MCF 10A (cell line): ENCODE results near the gene PHF21B. TPM values are rescaled to one million over a fixed set of nuclear protein-coding genes. Genes with fewer than 3 reads are reported as not detected.
"Not testable (repeated sequence)": the region's sequence is repeated elsewhere in the genome, so short reads cannot be mapped to it uniquely, and the experiment has no call there.

ENCODE experiments used
- BruUV-seq: library from RNA; stranded (reverse); fragments of 400-500 nt; replicated peaks from 2 replicates; lab custom pipeline; 2021; lab: Mats Ljungman, UMichigan
- CTCF ChIA-PET: fragments of 300-600 bp; sonication (Branson Sonifier 250); formaldehyde crosslinking; extraction: SDS; loops from one replicate; lab custom pipeline; 2021; ENCODE audit warnings: antibody characterized with exemption, inconsistent platforms; lab: Yijun Ruan, JAX
- POLR2A ChIA-PET: fragments of 300-600, 350-650 bp; sonication (Branson Sonifier 250); formaldehyde crosslinking; extraction: SDS; loops from one replicate; lab custom pipeline; 2020; ENCODE audit warnings: antibody characterized with exemption, inconsistent platforms; lab: Yijun Ruan, JAX
- DNase-seq: peaks from one replicate; pipeline ENCODE4 v3.0.0-alpha.2; 2018; ENCODE audit not compliant: unreplicated experiment
- H3K27ac Mint-ChIP-seq: one replicate; pipeline ENCODE4 v1.8.0; 2022; ENCODE audit warnings: mild to moderate bottlenecking, low read depth, mixed read lengths; ENCODE audit not compliant: unreplicated experiment
- H3K27me3 Mint-ChIP-seq: one replicate; pipeline ENCODE4 v1.8.0; 2022; ENCODE audit warnings: mixed read lengths; ENCODE audit not compliant: insufficient read depth, unreplicated experiment
- H3K36me3 Mint-ChIP-seq: one replicate; pipeline ENCODE4 v1.8.0; 2022; ENCODE audit warnings: mild to moderate bottlenecking, moderate library complexity, mixed read lengths; ENCODE audit not compliant: insufficient read depth, unreplicated experiment
- H3K4me1 Mint-ChIP-seq: one replicate; pipeline ENCODE4 v1.8.0; 2022; ENCODE audit warnings: mixed read lengths; ENCODE audit not compliant: insufficient read depth, unreplicated experiment
- H3K4me3 Mint-ChIP-seq: one replicate; pipeline ENCODE4 v1.8.0; 2022; ENCODE audit warnings: mild to moderate bottlenecking, moderate library complexity, mixed read lengths; ENCODE audit not compliant: unreplicated experiment
- H3K9me3 Mint-ChIP-seq: one replicate; pipeline ENCODE4 v1.8.0; 2022; ENCODE audit warnings: mixed read lengths; ENCODE audit not compliant: unreplicated experiment
- intact Hi-C: fragments of 100-400 bp; cut with micrococcal nuclease; formaldehyde crosslinking; loops from 2 replicates; pipeline ENCODE4 v1.14.1; 2022
- total RNA-seq: library from RNA; stranded (reverse); gene quantifications from 2 replicates; pipeline ENCODE4 v1.2.3, GENCODE V29; 2022
- TF ChIP-seq, protein P1 (sequence below): fragments of 200-600 bp; IDR thresholded peaks from one replicate; pipeline ENCODE4 v1.8.0; 2022; ENCODE audit warnings: antibody characterized with exemption, mild to moderate bottlenecking; ENCODE audit not compliant: unreplicated experiment

PHF21B gene
- total RNA-seq, 1 experiment from 2014 or later, result 0.75 TPM

DNA sequence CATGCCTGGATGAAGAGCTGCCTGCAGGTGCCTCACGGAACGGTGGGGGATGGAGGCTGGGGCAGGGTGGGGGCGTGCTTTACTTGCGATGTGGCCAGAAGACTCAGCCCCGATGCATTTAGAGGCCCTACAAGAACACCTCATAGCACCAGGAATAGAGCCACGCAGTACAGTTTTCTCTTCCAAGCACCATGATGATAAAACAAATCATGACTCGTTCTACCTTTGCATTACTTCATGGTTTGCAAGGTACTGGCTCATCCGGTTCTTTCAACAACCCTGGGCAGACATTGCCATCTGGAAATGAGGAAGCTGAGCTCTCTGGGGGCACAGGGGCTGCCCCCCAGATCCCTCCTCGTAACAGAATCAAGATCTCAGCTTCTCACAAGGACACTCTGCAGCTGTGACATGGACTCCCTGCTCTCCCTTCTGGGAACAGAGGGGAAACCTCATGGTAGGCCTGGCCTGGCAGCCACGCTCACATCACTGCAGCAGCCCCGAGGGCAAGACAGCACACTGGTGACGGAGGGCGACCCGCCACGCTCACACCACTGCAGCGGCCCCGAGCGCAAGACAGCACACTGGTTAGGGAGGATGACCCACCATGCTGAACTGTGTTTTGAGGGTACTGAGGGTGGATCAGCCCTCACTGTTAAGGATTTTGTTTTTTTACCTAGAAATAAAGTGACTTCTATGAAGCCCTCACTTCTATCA, 46.9 kb downstream of the PHF21B start:
- Mint-ChIP-seq H3K27ac (no peak overlapping the region), H3K27me3 (no peaks in the 10 kb centered on the region), H3K4me3 (no peak overlapping the region), H3K4me1 (no peaks in the 10 kb centered on the region), H3K36me3 (peaks cover 4% of the 10 kb centered on the region), H3K9me3 (no peaks in the 10 kb centered on the region)
- ChIA-PET CTCF (no interaction called here), POLR2A (interaction anchor here (1.2 kb wide), 1 partner anchor 95 kb away, joined by 3 read pairs; no protein-coding TSS in a partner anchor)
- no TSS peak for BruUV-seq
- TF ChIP-seq, protein P1, sequence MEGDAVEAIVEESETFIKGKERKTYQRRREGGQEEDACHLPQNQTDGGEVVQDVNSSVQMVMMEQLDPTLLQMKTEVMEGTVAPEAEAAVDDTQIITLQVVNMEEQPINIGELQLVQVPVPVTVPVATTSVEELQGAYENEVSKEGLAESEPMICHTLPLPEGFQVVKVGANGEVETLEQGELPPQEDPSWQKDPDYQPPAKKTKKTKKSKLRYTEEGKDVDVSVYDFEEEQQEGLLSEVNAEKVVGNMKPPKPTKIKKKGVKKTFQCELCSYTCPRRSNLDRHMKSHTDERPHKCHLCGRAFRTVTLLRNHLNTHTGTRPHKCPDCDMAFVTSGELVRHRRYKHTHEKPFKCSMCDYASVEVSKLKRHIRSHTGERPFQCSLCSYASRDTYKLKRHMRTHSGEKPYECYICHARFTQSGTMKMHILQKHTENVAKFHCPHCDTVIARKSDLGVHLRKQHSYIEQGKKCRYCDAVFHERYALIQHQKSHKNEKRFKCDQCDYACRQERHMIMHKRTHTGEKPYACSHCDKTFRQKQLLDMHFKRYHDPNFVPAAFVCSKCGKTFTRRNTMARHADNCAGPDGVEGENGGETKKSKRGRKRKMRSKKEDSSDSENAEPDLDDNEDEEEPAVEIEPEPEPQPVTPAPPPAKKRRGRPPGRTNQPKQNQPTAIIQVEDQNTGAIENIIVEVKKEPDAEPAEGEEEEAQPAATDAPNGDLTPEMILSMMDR, result no peak
- DNase-seq, result no peak
- intact Hi-C loops, result loop anchor here (5.0 kb wide), 1 partner anchor 141 kb away; no protein-coding TSS in a partner anchor

GRCh38 chr22:44961682-44962081, 48.1 kb downstream of the PHF21B start:
- not testable (repeated sequence) for H3K4me3 Mint-ChIP-seq, DNase-seq, H3K36me3 Mint-ChIP-seq, H3K4me1 Mint-ChIP-seq, H3K27me3 Mint-ChIP-seq, BruUV-seq, H3K9me3 Mint-ChIP-seq, H3K27ac Mint-ChIP-seq
- intact Hi-C loops, result loop anchor here (5.0 kb wide), 1 partner anchor 139 kb away; no protein-coding TSS in a partner anchor
- CTCF ChIA-PET, result interaction anchor here (0.6 to 1.0 kb wide), 3 partner anchors 14 to 134 kb away, joined by 3 to 4 read pairs (median 3); no protein-coding TSS in a partner anchor
- POLR2A ChIA-PET, result interaction anchor here (1.2 kb wide), 1 partner anchor 96 kb away, joined by 3 read pairs; no protein-coding TSS in a partner anchor

- Mint-ChIP-seq H3K4me1 (no peaks in the 10 kb centered on the region), H3K9me3 (no peaks in the 10 kb centered on the region), H3K27ac (no peak overlapping the region), H3K27me3 (no peaks in the 10 kb centered on the region), H3K36me3 (peaks cover 4% of the 10 kb centered on the region), H3K4me3 (no peak overlapping the region)
- CTCF ChIA-PET, result interaction anchor here (1.0 kb wide), 1 partner anchor 17 kb away, joined by 4 read pairs; no protein-coding TSS in a partner anchor
- BruUV-seq, result no TSS peak
- intact Hi-C loops, result no loop called here
- POLR2A ChIA-PET, result no interaction called here
- DNase-seq, result no peak
- TF ChIP-seq, protein P1, result no peak
These were observed 52.7 kb downstream of the PHF21B start for GRCh38 chr22:44956840-44957767.

DNA sequence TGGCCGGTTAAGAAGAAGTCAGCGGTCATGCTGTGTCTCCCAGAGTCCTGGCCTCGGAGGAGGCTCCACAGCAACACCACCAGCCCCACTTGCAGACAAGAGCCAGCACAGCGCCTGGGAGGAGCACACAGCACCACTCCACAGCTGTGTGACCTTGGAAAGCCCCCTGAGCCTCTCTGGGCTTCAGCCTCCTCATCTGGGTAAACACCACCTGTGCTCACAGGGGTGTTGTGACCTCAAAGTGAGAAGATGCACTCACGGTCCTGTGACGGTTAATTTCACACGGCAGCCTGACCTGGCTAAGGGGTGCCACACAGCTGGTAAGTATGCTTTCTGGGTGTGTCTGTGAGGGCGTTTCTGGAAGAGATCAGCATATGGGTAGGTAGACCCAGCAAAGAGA, 54.7 kb downstream of the PHF21B start:
- Mint-ChIP-seq H3K4me3 (no peak overlapping the region), H3K27me3 (peaks cover 11% of the 10 kb centered on the region), H3K36me3 (no peaks in the 10 kb centered on the region), H3K9me3 (no peaks in the 10 kb centered on the region), H3K4me1 (no peaks in the 10 kb centered on the region), H3K27ac (no peak overlapping the region)
- BruUV-seq, result no TSS peak
- ChIA-PET CTCF (no interaction called here), POLR2A (no interaction called here)
- TF ChIP-seq, protein P1, result no peak
- no peak for DNase-seq
- intact Hi-C loops, result no loop called here
